T-cell (primary cell): ENCODE measurements around the gene EMC9. TPM values are rescaled to one million over a fixed set of nuclear protein-coding genes. Genes with fewer than 3 reads are reported as not detected.

ENCODE experiments used
- ATAC-seq, 4 experiments: fragments of 200-7000 bp in 3 of 4; fragments of 150-1000 bp in 1 of 4; cut with Tn5 transposase; replicated peaks in 1 of 4; 1 replicate in 3 of 4; 2 replicates in 1 of 4; pipeline ENCODE4 v1.10.0; 2021; ENCODE audit warnings: moderate library complexity in 3 of 4, mild to moderate bottlenecking in 2 of 4, moderate number of reproducible peaks in 1 of 4
- CTCF ChIA-PET, 2 donors: fragments of 300-600 bp; sonication (Branson Sonifier 250); formaldehyde crosslinking; loops; one replicate each; lab custom pipeline; 2022; ENCODE audit warnings: antibody characterized with exemption in 2 of 2; lab: Charles Lee
- POLR2A ChIA-PET, 2 donors: fragments of 300-600 bp; sonication (Branson Sonifier 250); formaldehyde crosslinking; loops; one replicate each; lab custom pipeline; 2022; ENCODE audit warnings: antibody characterized with exemption in 2 of 2; lab: Charles Lee
- DNase-seq, 35 experiments: peaks; one replicate each; pipeline versions ENCODE4 v3.0.0 to v3.0.0-alpha.2; 2013 to 2023
- H3K27ac ChIP-seq: one replicate; pipeline ENCODE4 v1.5.1; 2013; ENCODE audit warnings: low read length
- H3K27me3 ChIP-seq, 2 experiments: replicated peaks in 1 of 2; 1 replicate in 1 of 2; 2 replicates in 1 of 2; pipeline versions ENCODE4 v1.6.1 to v1.7.0; 2013; ENCODE audit warnings: low read length in 1 of 2, mixed read lengths in 1 of 2; ENCODE audit not compliant: control insufficient read depth in 2 of 2, insufficient read depth in 2 of 2; ENCODE audit errors: extremely low read depth in 1 of 2
- H3K36me3 ChIP-seq, 2 donors: 1 replicate in 1 of 2; 2 replicates in 1 of 2; pipeline versions ENCODE4 v1.6.1 to v1.7.0; 2013; ENCODE audit warnings: low read length in 1 of 2; ENCODE audit not compliant: control insufficient read depth in 2 of 2, insufficient read depth in 1 of 2; ENCODE audit errors: extremely low read depth in 1 of 2
- H3K4me1 ChIP-seq, 2 experiments: 1 replicate in 1 of 2; 2 replicates in 1 of 2; pipeline versions ENCODE4 v1.6.1 to v1.7.0; 2013; ENCODE audit warnings: low read length in 2 of 2, mixed read lengths in 1 of 2; ENCODE audit not compliant: insufficient read depth in 2 of 2, control insufficient read depth in 1 of 2; ENCODE audit errors: extremely low read depth in 1 of 2
- H3K4me3 ChIP-seq, 2 donors: 1 replicate in 1 of 2; 2 replicates in 1 of 2; pipeline versions ENCODE4 v1.5.1 to v1.7.0; 2013; ENCODE audit warnings: mild to moderate bottlenecking in 2 of 2, low read length in 1 of 2, moderate library complexity in 1 of 2; ENCODE audit not compliant: control insufficient read depth in 1 of 2; ENCODE audit errors: extremely low read depth in 1 of 2
- H3K9me3 ChIP-seq: 2 replicates; pipeline ENCODE4 v1.7.0; 2013
- H3K27ac Mint-ChIP-seq, 2 donors: one replicate each; pipeline ENCODE4 v1.8.0; 2020 to 2021; ENCODE audit warnings: mild to moderate bottlenecking in 2 of 2, mixed read lengths in 2 of 2
- H3K27me3 Mint-ChIP-seq, 2 donors: one replicate each; pipeline ENCODE4 v1.8.0; 2021 to 2022; ENCODE audit warnings: mixed read lengths in 2 of 2
- H3K36me3 Mint-ChIP-seq: one replicate; pipeline ENCODE4 v1.8.0; 2021; ENCODE audit warnings: mixed read lengths
- H3K4me1 Mint-ChIP-seq, 3 donors: one replicate each; pipeline ENCODE4 v1.8.0; 2020 to 2022; ENCODE audit warnings: mixed read lengths in 3 of 3, mild to moderate bottlenecking in 1 of 3
- H3K4me3 Mint-ChIP-seq, 3 donors: one replicate each; pipeline ENCODE4 v1.8.0; 2020 to 2022; ENCODE audit warnings: mild to moderate bottlenecking in 3 of 3, mixed read lengths in 3 of 3, moderate library complexity in 3 of 3
- H3K9me3 Mint-ChIP-seq, 3 donors: one replicate each; pipeline ENCODE4 v1.8.0; 2020 to 2022; ENCODE audit warnings: mixed read lengths in 3 of 3
- WGBS: methylation state at CpG from one replicate; pipeline ENCODE4 v1.1.5; 2013; ENCODE audit warnings: missing lambda C conversion rate; ENCODE audit not compliant: insufficient coverage; 5-methylcytosine and 5-hydroxymethylcytosine counted together
- total RNA-seq, 35 experiments: library from RNA in 6 of 35; stranded (reverse) in 6 of 35; fragments of 120-200 nt in 1 of 35; gene quantifications; one replicate each; pipeline versions ENCODE4 v1.2.1 to v1.2.4 and lab custom pipeline; 2013 to 2026

The EMC9 gene
- total RNA-seq, 5 donors from 2014 or later (not counting 1 experiment from before 2014, with no cell fraction given) = 9.3 to 29.8 (median 20.8) TPM

GRCh38 chr14:24172261-24172860, 31.0 kb upstream of the EMC9 start:
- Histone ChIP-seq H3K27ac (peak overlapping the region; percentile 27), H3K4me1 (peaks cover 2 to 28% of the 10 kb centered on the region in 2 experiments), H3K27me3 (no peaks in the 10 kb centered on the region), H3K4me3 (peak overlapping the region; percentile 48 to 58), H3K36me3 (peaks cover 4 to 24% of the 10 kb centered on the region in 2 donors), H3K9me3 (no peaks in the 10 kb centered on the region)
- Mint-ChIP-seq H3K9me3 (no peaks in the 10 kb centered on the region), H3K4me3 (peak overlapping the region; percentile 79 to 91 (median 86)), H3K4me1 (peaks cover 25 to 48% (median 34%) of the 10 kb centered on the region in 3 donors), H3K27me3 (no peaks in the 10 kb centered on the region), H3K27ac (peak overlapping the region; percentile 63 to 87), H3K36me3 (peaks cover 29% of the 10 kb centered on the region)
- WGBS = 60% methylated on average over 12 of the region's 30 CpGs
- ATAC-seq = no peak
- no peak for DNase-seq
- ChIA-PET CTCF (no interaction called here), POLR2A (interaction anchor here in 1 of 2 donors (0.5 kb wide), 1 partner anchor 59 kb away, joined by 6 read pairs; no protein-coding TSS in a partner anchor)

GRCh38 chr14:24171422-24172260, 30.2 kb upstream of the EMC9 start, which contains the start of gene REC8:
TSS of gene REC8 (plus strand) at chr14:24172080. CDS start at chr14:24172553, 473 bp downstream.
- H3K4me3 Mint-ChIP-seq = peak within 1 kb of the TSS; percentile 79 to 91 (median 86)
- Histone ChIP-seq H3K4me3 (peak within 1 kb of the TSS; percentile 48 to 58), H3K36me3 (peaks cover 3 to 22% of the 10 kb centered on the region in 2 donors), H3K27me3 (no peaks in the 10 kb centered on the region), H3K9me3 (no peaks in the 10 kb centered on the region), H3K27ac (peak within 1 kb of the TSS; percentile 27), H3K4me1 (peaks cover 2 to 28% of the 10 kb centered on the region in 2 experiments)
- ChIA-PET POLR2A (interaction anchor here (0.5 to 1.2 kb wide), 6 partner anchors 8 to 227 kb away, joined by 4 to 9 read pairs (median 4); partner anchors contain the start of gene NYNRIN (in 1 of the 2)), CTCF (interaction anchor here in 1 of 2 donors (0.6 to 0.7 kb wide), 2 partner anchors 9 to 11 kb away, joined by 3 to 4 read pairs; partner anchors contain the start of gene IRF9)
- H3K27me3 Mint-ChIP-seq = no peaks in the 10 kb centered on the region
- peak; percentile 47 to 87 (median 77) for DNase-seq
- H3K4me1 Mint-ChIP-seq = peaks cover 26 to 52% (median 37%) of the 10 kb centered on the region in 3 donors
- 21% methylated on average over 51 of the region's 63 CpGs for WGBS
- ATAC-seq = peak; percentile 79 to 88 (median 85)
- peak within 1 kb of the TSS; percentile 87 to 93 for H3K27ac Mint-ChIP-seq
- H3K36me3 Mint-ChIP-seq = peaks cover 34% of the 10 kb centered on the region
- no peaks in the 10 kb centered on the region for H3K9me3 Mint-ChIP-seq

- peaks cover 53% of the 10 kb centered on the region for H3K36me3 Mint-ChIP-seq
- H3K27me3 Mint-ChIP-seq = no peaks in the 10 kb centered on the region
- Histone ChIP-seq H3K4me1 (peaks cover 6 to 58% of the 10 kb centered on the region in 2 experiments), H3K4me3 (no peak overlapping the region), H3K27ac (no peak overlapping the region), H3K36me3 (peaks cover 18 to 58% of the 10 kb centered on the region in 2 donors), H3K27me3 (no peaks in the 10 kb centered on the region), H3K9me3 (no peaks in the 10 kb centered on the region)
- ATAC-seq = no peak
- POLR2A ChIA-PET = no interaction called here
- WGBS = 85% methylated on average over 3 of the region's 3 CpGs
- DNase-seq = no peak
- H3K4me1 Mint-ChIP-seq = peaks cover 51 to 67% (median 65%) of the 10 kb centered on the region in 3 donors
- no peaks in the 10 kb centered on the region for H3K9me3 Mint-ChIP-seq
- no peak overlapping the region for H3K4me3 Mint-ChIP-seq
- H3K27ac Mint-ChIP-seq = peak overlapping the region in 1 of 2 donors; percentile 76
- CTCF ChIA-PET = no interaction called here
These were observed 26.2 kb upstream of the EMC9 start for GRCh38 chr14:24167469-24168114.

GRCh38 chr14:24165785-24166184, 24.4 kb upstream of the EMC9 start:
- Histone ChIP-seq H3K4me3 (no peak overlapping the region), H3K9me3 (no peaks in the 10 kb centered on the region), H3K36me3 (peaks cover 18 to 59% of the 10 kb centered on the region in 2 donors), H3K27ac (no peak overlapping the region), H3K4me1 (peaks cover 5 to 54% of the 10 kb centered on the region in 2 experiments), H3K27me3 (no peaks in the 10 kb centered on the region)
- Mint-ChIP-seq H3K36me3 (peaks cover 59% of the 10 kb centered on the region), H3K27ac (peak overlapping the region; percentile 61 to 68), H3K4me1 (peaks cover 54 to 70% (median 68%) of the 10 kb centered on the region in 3 donors), H3K9me3 (no peaks in the 10 kb centered on the region), H3K4me3 (peak overlapping the region in 1 of 3 donors; percentile 92), H3K27me3 (no peaks in the 10 kb centered on the region)
- WGBS = 100% methylated on average over 1 of the region's 5 CpGs
- no peak for ATAC-seq
- ChIA-PET POLR2A (interaction anchor here in 1 of 2 donors (0.5 kb wide), 1 partner anchor 44 kb away, joined by 5 read pairs; no protein-coding TSS in a partner anchor), CTCF (no interaction called here)
- DNase-seq = no peak

GRCh38 chr14:24164518-24164991, 23.2 kb upstream of the EMC9 start:
- no peaks in the 10 kb centered on the region for H3K27me3 ChIP-seq
- peaks cover 62 to 71% (median 69%) of the 10 kb centered on the region in 3 donors for H3K4me1 Mint-ChIP-seq
- CTCF ChIA-PET = interaction anchor here in 1 of 2 donors (0.6 kb wide), 1 partner anchor 221 kb away, joined by 4 read pairs; no protein-coding TSS in a partner anchor

More at GRCh38 chr14:24164518-24164991, 23.2 kb upstream of the EMC9 start:
- Histone ChIP-seq H3K36me3 (peaks cover 22 to 63% of the 10 kb centered on the region in 2 donors), H3K27ac (no peak overlapping the region), H3K9me3 (no peaks in the 10 kb centered on the region), H3K4me3 (no peak overlapping the region), H3K4me1 (peaks cover 8 to 61% of the 10 kb centered on the region in 2 experiments)
- Mint-ChIP-seq H3K27me3 (no peaks in the 10 kb centered on the region), H3K9me3 (no peaks in the 10 kb centered on the region), H3K36me3 (peaks cover 62% of the 10 kb centered on the region), H3K27ac (peak overlapping the region; percentile 79 to 99), H3K4me3 (peak overlapping the region; percentile 39 to 92 (median 52))
- ATAC-seq (no peak), DNase-seq (no peak)
- POLR2A ChIA-PET = interaction anchor here in 1 of 2 donors (1.0 kb wide), 1 partner anchor 16 kb away, joined by 3 read pairs; no protein-coding TSS in a partner anchor
- 91% methylated on average over 14 of the region's 14 CpGs for WGBS
